ENCODE measurements around the gene ERMP1. TPM values are rescaled to one million over a fixed set of nuclear protein-coding genes. Genes with fewer than 3 reads are reported as not detected.
"Not testable (repeated sequence)": the region's sequence is repeated elsewhere in the genome, so short reads cannot be mapped to it uniquely, and the experiment has no call there.

ERMP1 gene
- 10 to 100 TPM; 23.5 to 27.1 TPM for total RNA-seq

- Mint-ChIP-seq H3K4me1 (ENCODE audit: low read depth) (peaks cover 43% of the 10 kb centered on the region), H3K27me3 (ENCODE audit: low read depth) (no peaks in the 10 kb centered on the region), H3K4me3 (peak within 1 kb of the TSS; percentile 93), H3K27ac (peak within 1 kb of the TSS; percentile 89), H3K9me3 (no peaks in the 10 kb centered on the region), H3K36me3 (ENCODE audit: low read depth) (peaks cover 8% of the 10 kb centered on the region)
- CTCF ChIA-PET, result interaction anchor here (0.7 to 2.9 kb wide), 19 partner anchors 10 to 224 kb away, joined by 3 to 30 read pairs (median 3); no protein-coding TSS in a partner anchor
- DNase-seq, result peak; percentile 93
- intact Hi-C loops (cut with micrococcal nuclease), result loop anchor here (1.0 to 10.0 kb wide), 12 partner anchors 18 to 922 kb away; partner anchors contain the start of genes CD274, INSL6 and KDM4C
Measured at GRCh38 chr9:5832538-5833529, at the start of gene ERMP1. ERMP1 (minus strand) TSS chr9:5833117; CDS start chr9:5833027, 90 bp downstream.

GRCh38 chr9:5882244-5883012, 49.5 kb upstream of the ERMP1 start:
- H3K36me3 Mint-ChIP-seq (ENCODE audit: low read depth); H3K4me3 Mint-ChIP-seq; DNase-seq; intact Hi-C loops (cut with micrococcal nuclease); H3K27me3 Mint-ChIP-seq (ENCODE audit: low read depth); H3K27ac Mint-ChIP-seq; H3K9me3 Mint-ChIP-seq; H3K4me1 Mint-ChIP-seq (ENCODE audit: low read depth): not testable (repeated sequence)
- CTCF ChIA-PET, result interaction anchor here (0.8 to 7.8 kb wide), 3 partner anchors 12 to 170 kb away, joined by 3 to 144 read pairs (median 3); no protein-coding TSS in a partner anchor

- intact Hi-C loops (cut with micrococcal nuclease), result no loop called here
- CTCF ChIA-PET, result interaction anchor here (1.0 to 2.3 kb wide), 4 partner anchors 19 to 174 kb away, joined by 3 to 9 read pairs (median 6); no protein-coding TSS in a partner anchor
- Mint-ChIP-seq H3K4me1 (ENCODE audit: low read depth) (peaks cover 3% of the 10 kb centered on the region), H3K27me3 (ENCODE audit: low read depth) (no peaks in the 10 kb centered on the region), H3K4me3 (no peak overlapping the region), H3K36me3 (ENCODE audit: low read depth) (no peaks in the 10 kb centered on the region), H3K9me3 (no peaks in the 10 kb centered on the region), H3K27ac (no peak overlapping the region)
- no peak for DNase-seq
Measured at GRCh38 chr9:5879419-5880181, 46.7 kb upstream of the ERMP1 start.

GRCh38 chr9:5876711-5877110, 43.8 kb upstream of the ERMP1 start:
- Mint-ChIP-seq H3K27ac (no peak overlapping the region), H3K27me3 (ENCODE audit: low read depth) (no peaks in the 10 kb centered on the region), H3K4me1 (ENCODE audit: low read depth) (peaks cover 11% of the 10 kb centered on the region), H3K4me3 (no peak overlapping the region), H3K36me3 (ENCODE audit: low read depth) (no peaks in the 10 kb centered on the region), H3K9me3 (no peaks in the 10 kb centered on the region)
- intact Hi-C loops (cut with micrococcal nuclease), result no loop called here
- DNase-seq, result no peak
- CTCF ChIA-PET, result interaction anchor here (1.2 to 1.5 kb wide), 2 partner anchors 9 to 35 kb away, joined by 3 to 5 read pairs; no protein-coding TSS in a partner anchor

- CTCF ChIA-PET, result interaction anchor here (1.2 kb wide), 1 partner anchor 34 kb away, joined by 3 read pairs; no protein-coding TSS in a partner anchor
- DNase-seq, result no peak
- intact Hi-C loops (cut with micrococcal nuclease), result no loop called here
- Mint-ChIP-seq H3K27ac (no peak overlapping the region), H3K36me3 (ENCODE audit: low read depth) (no peaks in the 10 kb centered on the region), H3K27me3 (ENCODE audit: low read depth) (no peaks in the 10 kb centered on the region), H3K4me1 (ENCODE audit: low read depth) (peaks cover 11% of the 10 kb centered on the region), H3K4me3 (no peak overlapping the region), H3K9me3 (no peaks in the 10 kb centered on the region)
Measured at GRCh38 chr9:5876026-5876425, 43.1 kb upstream of the ERMP1 start.

GRCh38 chr9:5874048-5874447, 41.1 kb upstream of the ERMP1 start:
- Mint-ChIP-seq H3K4me3 (no peak overlapping the region), H3K27ac (no peak overlapping the region), H3K4me1 (ENCODE audit: low read depth) (peaks cover 12% of the 10 kb centered on the region), H3K36me3 (ENCODE audit: low read depth) (no peaks in the 10 kb centered on the region), H3K27me3 (ENCODE audit: low read depth) (no peaks in the 10 kb centered on the region), H3K9me3 (no peaks in the 10 kb centered on the region)
- intact Hi-C loops (cut with micrococcal nuclease), result no loop called here
- DNase-seq, result no peak
- CTCF ChIA-PET, result interaction anchor here (0.6 to 2.2 kb wide), 3 partner anchors 12 to 433 kb away, joined by 3 to 12 read pairs (median 3); no protein-coding TSS in a partner anchor

GRCh38 chr9:5873439-5873838, 40.5 kb upstream of the ERMP1 start:
- CTCF ChIA-PET, result interaction anchor here (2.2 kb wide), 1 partner anchor 13 kb away, joined by 12 read pairs; no protein-coding TSS in a partner anchor
- Mint-ChIP-seq H3K27me3 (ENCODE audit: low read depth) (no peaks in the 10 kb centered on the region), H3K27ac (no peak overlapping the region), H3K4me3 (no peak overlapping the region), H3K4me1 (ENCODE audit: low read depth) (peaks cover 12% of the 10 kb centered on the region), H3K36me3 (ENCODE audit: low read depth) (no peaks in the 10 kb centered on the region), H3K9me3 (no peaks in the 10 kb centered on the region)
- DNase-seq, result no peak
- intact Hi-C loops (cut with micrococcal nuclease), result no loop called here

GRCh38 chr9:5872511-5872910, 39.6 kb upstream of the ERMP1 start:
- H3K4me3 Mint-ChIP-seq, result no peak overlapping the region
- H3K9me3 Mint-ChIP-seq, result no peaks in the 10 kb centered on the region
- H3K4me1 Mint-ChIP-seq (ENCODE audit: low read depth), result peaks cover 12% of the 10 kb centered on the region
- DNase-seq, result no peak
- no peak overlapping the region for H3K27ac Mint-ChIP-seq
- no peaks in the 10 kb centered on the region for H3K27me3 Mint-ChIP-seq (ENCODE audit: low read depth)
- no peaks in the 10 kb centered on the region for H3K36me3 Mint-ChIP-seq (ENCODE audit: low read depth)
- CTCF ChIA-PET, result interaction anchor here (0.9 to 2.5 kb wide), 2 partner anchors 14 to 44 kb away, joined by 3 to 7 read pairs; no protein-coding TSS in a partner anchor
- intact Hi-C loops (cut with micrococcal nuclease), result loop anchor here (1.0 kb wide), 1 partner anchor 41 kb away; no protein-coding TSS in a partner anchor

GRCh38 chr9:5871785-5872184, 38.9 kb upstream of the ERMP1 start:
- peaks cover 12% of the 10 kb centered on the region for H3K4me1 Mint-ChIP-seq (ENCODE audit: low read depth)
- no peaks in the 10 kb centered on the region for H3K9me3 Mint-ChIP-seq
- H3K27me3 Mint-ChIP-seq (ENCODE audit: low read depth), result no peaks in the 10 kb centered on the region
- no peak overlapping the region for H3K27ac Mint-ChIP-seq
- no peak for DNase-seq
- no peaks in the 10 kb centered on the region for H3K36me3 Mint-ChIP-seq (ENCODE audit: low read depth)
- CTCF ChIA-PET, result interaction anchor here (0.9 to 2.5 kb wide), 2 partner anchors 15 to 43 kb away, joined by 3 to 7 read pairs; no protein-coding TSS in a partner anchor
- H3K4me3 Mint-ChIP-seq, result no peak overlapping the region
- intact Hi-C loops (cut with micrococcal nuclease), result loop anchor here (1.0 kb wide), 1 partner anchor 42 kb away; no protein-coding TSS in a partner anchor

- Mint-ChIP-seq H3K9me3 (no peaks in the 10 kb centered on the region), H3K27me3 (ENCODE audit: low read depth) (no peaks in the 10 kb centered on the region), H3K36me3 (ENCODE audit: low read depth) (no peaks in the 10 kb centered on the region), H3K27ac (no peak overlapping the region), H3K4me1 (ENCODE audit: low read depth) (peaks cover 12% of the 10 kb centered on the region), H3K4me3 (no peak overlapping the region)
- DNase-seq, result no peak
- intact Hi-C loops (cut with micrococcal nuclease), result no loop called here
- CTCF ChIA-PET, result interaction anchor here (0.6 to 2.5 kb wide), 4 partner anchors 11 to 42 kb away, joined by 3 to 7 read pairs (median 4); no protein-coding TSS in a partner anchor
Measured at GRCh38 chr9:5870691-5871090, 37.8 kb upstream of the ERMP1 start.

- intact Hi-C loops (cut with micrococcal nuclease), result no loop called here
- Mint-ChIP-seq H3K4me3 (no peak overlapping the region), H3K27me3 (ENCODE audit: low read depth) (no peaks in the 10 kb centered on the region), H3K36me3 (ENCODE audit: low read depth) (no peaks in the 10 kb centered on the region), H3K27ac (no peak overlapping the region), H3K9me3 (no peaks in the 10 kb centered on the region), H3K4me1 (ENCODE audit: low read depth) (peaks cover 12% of the 10 kb centered on the region)
- no peak for DNase-seq
- CTCF ChIA-PET, result interaction anchor here (0.6 to 2.5 kb wide), 5 partner anchors 12 to 41 kb away, joined by 3 to 7 read pairs (median 4); no protein-coding TSS in a partner anchor
Measured at GRCh38 chr9:5870020-5870339, 37.1 kb upstream of the ERMP1 start.
